Muscle layer of colon (tissue), 2 donors: ENCODE measurements around the gene FBLN1.
"Not testable (repeated sequence)": the region's sequence is repeated elsewhere in the genome, so short reads cannot be mapped to it uniquely, and the experiment has no call there.

Source experiments
- H3K27ac ChIP-seq: one replicate; pipeline ENCODE4 v1.7.0; 2013; ENCODE audit warnings: low read depth, mild to moderate bottlenecking, low read length, moderate library complexity
- H3K27me3 ChIP-seq, 2 donors: one replicate each; pipeline ENCODE4 v1.7.0; 2013; ENCODE audit warnings: low read length in 2 of 2, mild to moderate bottlenecking in 2 of 2; ENCODE audit not compliant: insufficient read depth in 2 of 2, control insufficient read depth in 1 of 2
- H3K36me3 ChIP-seq: one replicate; pipeline ENCODE4 v1.7.0; 2013; ENCODE audit warnings: mild to moderate bottlenecking, low read length; ENCODE audit not compliant: insufficient read depth
- H3K4me1 ChIP-seq: one replicate; pipeline ENCODE4 v1.7.0; 2013; ENCODE audit warnings: mild to moderate bottlenecking, low read length; ENCODE audit not compliant: insufficient read depth
- H3K4me3 ChIP-seq, 2 donors: one replicate each; pipeline ENCODE4 v1.7.0; 2013; ENCODE audit warnings: low read length in 2 of 2, low read depth in 1 of 2, mild to moderate bottlenecking in 1 of 2, moderate library complexity in 1 of 2
- H3K9ac ChIP-seq: one replicate; pipeline ENCODE4 v1.7.0; 2013; ENCODE audit warnings: low read length
- H3K9me3 ChIP-seq: one replicate; pipeline ENCODE4 v1.7.0; 2013; ENCODE audit warnings: mild to moderate bottlenecking, low read length
- donor health status: abdominal sarcoma.
- donor health status: Adenocarcinoma of cecum.

Gene FBLN1

DNA sequence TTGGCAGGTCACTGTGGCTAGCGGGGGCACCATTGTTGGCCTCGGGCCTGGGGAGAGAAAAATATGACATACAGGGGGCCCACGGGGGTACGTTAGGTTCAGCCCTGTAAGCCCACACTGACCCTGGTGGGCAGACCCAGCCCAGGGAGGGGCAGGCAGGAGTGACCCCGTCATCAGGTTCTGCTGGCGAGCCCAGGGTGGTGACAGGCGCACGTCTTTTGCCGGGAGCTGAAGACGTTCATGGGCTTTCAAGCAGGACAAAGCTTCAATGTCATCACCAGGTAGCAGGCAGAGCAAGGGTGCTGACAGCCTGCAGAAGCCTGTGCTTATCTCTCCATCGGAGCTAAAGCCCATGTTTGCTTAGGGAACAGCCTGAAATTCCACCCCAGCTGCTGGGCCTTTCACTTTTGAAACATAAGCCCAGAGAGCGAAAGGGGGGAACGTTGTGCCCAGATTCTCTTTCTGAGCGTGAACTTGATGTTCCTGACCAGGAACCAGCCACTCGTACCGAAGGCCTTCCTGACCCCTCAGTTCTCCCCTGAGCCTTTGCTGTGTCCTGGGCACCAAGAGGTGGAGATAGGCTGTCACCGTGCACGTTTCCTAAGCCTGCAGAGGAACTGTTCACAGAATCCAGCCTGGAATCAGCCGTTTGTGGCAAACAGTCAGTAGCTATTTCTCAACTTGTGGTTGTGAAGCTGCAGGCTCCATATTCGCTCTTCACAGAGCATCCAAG, 94.9 kb downstream of the FBLN1 start:
- Histone ChIP-seq H3K36me3 (no peaks in the 10 kb centered on the region), H3K4me1 (no peaks in the 10 kb centered on the region), H3K4me3 (no peak overlapping the region), H3K27me3 (no peaks in the 10 kb centered on the region), H3K9me3 (no peaks in the 10 kb centered on the region), H3K27ac (no peak overlapping the region), H3K9ac (no peak overlapping the region)

DNA sequence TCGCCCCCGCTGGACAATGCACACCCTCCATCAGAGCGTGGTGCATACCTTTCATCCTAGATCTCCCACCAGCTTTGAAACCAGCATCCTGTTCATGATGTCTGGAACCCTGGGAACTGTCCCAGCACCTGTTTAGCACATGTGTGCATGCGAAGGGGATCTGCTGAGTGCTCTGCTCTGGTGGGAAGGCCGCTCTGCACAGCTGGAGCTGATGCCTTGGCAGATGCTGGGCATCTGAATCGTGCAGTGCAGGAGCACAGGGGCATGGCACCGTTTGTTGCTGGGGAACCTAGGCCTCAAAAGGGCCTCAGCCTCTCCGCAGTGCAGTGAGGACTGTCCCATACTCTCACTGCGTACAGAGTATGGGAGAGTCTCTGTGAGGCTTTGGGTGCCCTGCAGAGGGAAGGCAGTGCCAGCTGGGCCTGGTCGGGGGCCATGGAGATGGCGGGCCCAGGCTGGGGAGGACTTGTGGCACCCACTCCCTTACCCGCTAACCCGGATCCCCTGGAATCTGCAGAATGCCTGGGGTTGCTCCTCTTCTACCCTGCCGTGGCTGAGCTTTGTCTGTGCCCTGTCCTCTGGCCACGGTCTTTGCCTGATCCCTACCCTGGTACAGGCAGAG, 96.0 kb downstream of the FBLN1 start:
- no peak overlapping the region for H3K27ac ChIP-seq

DNA sequence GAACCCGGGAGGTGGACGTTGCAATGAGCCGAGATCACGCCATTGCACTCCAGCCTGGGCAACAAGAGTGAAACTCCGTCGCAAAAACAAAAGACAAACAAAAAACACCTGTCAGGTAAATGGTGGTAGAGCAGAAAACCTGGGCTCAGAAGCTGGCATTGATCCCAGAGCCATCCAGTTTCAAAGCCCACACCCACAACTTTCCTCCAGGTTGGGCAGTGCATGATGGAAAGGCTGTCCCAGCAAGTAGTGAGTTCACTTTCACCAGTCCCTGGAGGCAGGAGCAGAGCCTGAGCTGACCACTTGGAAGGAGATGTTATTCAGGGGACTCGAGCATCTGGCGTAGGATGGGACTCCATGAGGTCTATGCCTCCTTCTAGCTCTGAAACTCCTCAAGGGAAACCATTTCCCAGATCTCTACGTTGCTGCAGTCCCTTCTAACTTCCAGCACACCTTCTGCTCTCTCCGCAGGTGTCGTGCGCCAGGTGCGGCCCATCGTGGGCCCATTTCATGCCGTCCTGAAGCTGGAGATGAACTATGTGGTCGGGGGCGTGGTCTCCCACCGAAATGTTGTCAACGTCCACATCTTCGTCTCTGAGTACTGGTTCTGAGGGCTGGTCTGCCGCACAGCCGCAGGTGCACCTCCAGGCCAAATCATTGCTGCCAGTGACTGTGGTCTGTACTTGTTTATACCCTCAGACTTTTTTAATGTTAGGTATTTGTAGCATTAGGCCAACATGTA, 97.3 kb downstream of the FBLN1 start:
- Histone ChIP-seq H3K27ac (no peak overlapping the region), H3K4me1 (no peaks in the 10 kb centered on the region), H3K4me3 (no peak overlapping the region), H3K27me3 (no peaks in the 10 kb centered on the region), H3K9ac (no peak overlapping the region), H3K36me3 (peaks cover 6% of the 10 kb centered on the region), H3K9me3 (no peaks in the 10 kb centered on the region)

More for the DNA sequence above, 96.0 kb downstream of the FBLN1 start:
- H3K9ac ChIP-seq, result no peak overlapping the region
- H3K36me3 ChIP-seq, result no peaks in the 10 kb centered on the region
- no peaks in the 10 kb centered on the region for H3K4me1 ChIP-seq
- H3K27me3 ChIP-seq, result no peaks in the 10 kb centered on the region
- H3K4me3 ChIP-seq, result no peak overlapping the region
- no peaks in the 10 kb centered on the region for H3K9me3 ChIP-seq

DNA sequence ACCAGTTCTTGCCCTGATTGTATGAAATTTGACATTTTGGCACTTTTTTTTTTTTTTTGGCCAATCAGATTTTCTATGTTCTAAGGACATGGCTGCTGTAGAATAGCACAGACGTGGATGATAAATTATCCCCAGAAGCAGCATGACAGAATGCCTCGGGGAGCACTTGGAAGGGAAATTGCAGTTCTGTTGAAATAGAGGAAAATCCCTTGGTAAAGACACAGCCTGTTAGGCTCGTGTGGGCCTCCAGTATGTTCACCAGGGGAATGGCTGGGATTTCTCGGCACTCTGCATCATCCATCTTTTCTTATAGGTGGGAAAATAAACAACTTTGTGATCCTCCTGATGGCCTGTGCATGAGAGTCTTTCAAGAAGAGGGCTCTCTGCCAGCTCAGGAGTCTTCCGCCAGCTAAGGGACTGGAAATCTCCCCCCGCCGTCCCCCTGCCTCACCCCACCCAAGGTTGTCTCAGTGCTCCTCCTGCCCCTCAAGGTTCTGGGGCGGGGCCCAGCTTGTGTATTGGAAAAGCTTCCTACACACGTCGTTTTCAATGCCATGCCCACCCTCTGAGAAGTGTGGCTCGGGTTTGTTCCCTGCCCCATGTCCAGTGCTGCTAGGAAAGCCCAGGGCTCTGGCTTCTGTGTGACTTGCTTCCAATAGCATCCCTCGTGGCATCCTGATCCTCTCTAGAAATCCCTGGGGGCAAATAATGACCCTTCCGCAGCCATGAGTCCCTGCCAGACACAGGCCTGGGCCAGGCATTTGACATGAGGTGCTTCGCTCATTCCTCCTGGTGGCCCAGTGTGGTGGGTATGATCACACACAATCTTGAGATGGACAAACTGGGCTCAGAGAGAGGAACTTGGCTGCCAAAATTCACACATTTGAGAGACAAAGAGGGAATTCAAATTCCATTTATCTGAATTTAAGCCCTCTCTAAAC, 98.4 kb downstream of the FBLN1 start:
- no peaks in the 10 kb centered on the region for H3K4me1 ChIP-seq

DNA sequence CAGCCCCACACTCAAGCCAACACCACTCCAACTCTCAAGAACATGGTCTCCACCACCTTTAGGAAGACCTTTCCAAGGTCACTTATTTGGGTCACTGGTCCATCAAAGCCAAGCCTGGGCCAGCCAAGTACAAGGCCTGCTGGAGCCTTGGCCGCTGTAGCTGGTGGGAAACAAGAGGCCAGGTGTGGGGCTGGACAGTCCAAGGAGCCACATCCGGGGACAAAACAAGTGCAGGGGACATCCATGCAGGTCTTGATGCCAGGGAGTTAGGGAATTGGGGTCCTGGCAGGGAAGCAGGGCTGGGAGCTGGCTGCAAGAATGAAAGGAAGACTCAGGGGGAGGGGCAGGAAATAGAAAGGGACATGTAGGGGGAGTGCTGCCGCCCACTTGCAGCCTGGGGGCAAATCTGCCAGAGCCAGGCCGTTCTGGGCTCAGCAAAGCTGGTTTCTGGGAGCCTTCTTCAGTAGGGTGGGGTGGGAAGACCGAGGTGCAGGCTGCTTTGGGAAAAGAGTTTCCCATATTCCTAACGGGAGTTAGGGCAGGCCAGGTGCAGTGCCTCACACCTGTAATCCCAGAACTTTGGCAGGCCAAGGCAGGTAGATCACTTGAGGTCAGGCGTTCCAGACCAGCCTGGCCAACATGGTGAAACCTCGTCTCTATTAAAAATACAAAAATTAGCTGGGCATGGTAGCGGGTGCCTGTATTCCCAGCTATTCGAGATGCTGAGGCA, 99.5 kb downstream of the FBLN1 start:
- no peak overlapping the region for H3K4me3 ChIP-seq
- no peaks in the 10 kb centered on the region for H3K4me1 ChIP-seq
- peaks cover 6% of the 10 kb centered on the region for H3K36me3 ChIP-seq
- H3K27me3 ChIP-seq, result no peaks in the 10 kb centered on the region
- H3K9ac ChIP-seq, result no peak overlapping the region
- no peak overlapping the region for H3K27ac ChIP-seq
- no peaks in the 10 kb centered on the region for H3K9me3 ChIP-seq

More for the DNA sequence above, 98.4 kb downstream of the FBLN1 start:
- Histone ChIP-seq H3K27ac (no peak overlapping the region), H3K27me3 (no peaks in the 10 kb centered on the region), H3K9me3 (no peaks in the 10 kb centered on the region), H3K4me3 (no peak overlapping the region), H3K36me3 (peaks cover 6% of the 10 kb centered on the region), H3K9ac (no peak overlapping the region)

DNA sequence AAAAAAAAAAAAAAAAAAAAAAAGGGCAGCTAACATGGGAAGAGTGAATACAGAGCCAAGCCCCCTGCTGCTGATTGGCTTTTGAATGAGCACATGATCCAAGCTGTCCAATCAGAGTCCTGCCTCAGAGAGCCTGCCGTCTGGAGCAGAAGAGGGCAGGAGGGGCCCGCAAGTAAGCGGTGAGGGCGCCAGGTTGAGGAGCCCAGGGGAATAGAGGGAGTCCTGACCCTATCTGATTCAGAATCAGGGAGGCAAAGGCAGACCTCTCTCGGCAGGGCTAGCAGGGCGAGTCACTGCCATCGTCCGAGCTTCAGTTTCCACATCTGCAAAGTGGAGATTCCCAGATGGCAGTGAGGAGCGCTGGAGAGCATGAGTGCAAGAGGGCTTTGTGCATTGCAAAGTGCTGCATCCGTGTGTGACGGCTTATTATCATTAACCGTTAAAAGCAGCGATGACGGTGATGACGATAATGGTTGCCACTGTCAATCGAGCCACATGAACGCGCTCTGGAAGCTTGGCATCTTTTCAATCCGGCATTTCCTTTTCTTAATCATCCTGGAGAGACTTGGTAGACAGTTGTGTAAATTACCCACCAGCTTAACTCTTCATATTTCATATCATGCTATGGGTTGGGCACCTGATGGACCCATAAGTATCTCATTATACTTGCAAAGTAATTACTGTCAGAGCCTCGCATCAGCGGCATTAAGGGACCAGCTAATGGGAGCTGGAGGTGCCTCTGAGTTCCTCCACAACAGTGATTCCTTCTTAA, 100.3 kb downstream of the FBLN1 start:
- H3K36me3 ChIP-seq, result peaks cover 6% of the 10 kb centered on the region
- no peaks in the 10 kb centered on the region for H3K9me3 ChIP-seq
- H3K27ac ChIP-seq, result no peak overlapping the region
- no peaks in the 10 kb centered on the region for H3K4me1 ChIP-seq
- H3K27me3 ChIP-seq, result no peaks in the 10 kb centered on the region
- H3K9ac ChIP-seq, result no peak overlapping the region
- no peak overlapping the region for H3K4me3 ChIP-seq

DNA sequence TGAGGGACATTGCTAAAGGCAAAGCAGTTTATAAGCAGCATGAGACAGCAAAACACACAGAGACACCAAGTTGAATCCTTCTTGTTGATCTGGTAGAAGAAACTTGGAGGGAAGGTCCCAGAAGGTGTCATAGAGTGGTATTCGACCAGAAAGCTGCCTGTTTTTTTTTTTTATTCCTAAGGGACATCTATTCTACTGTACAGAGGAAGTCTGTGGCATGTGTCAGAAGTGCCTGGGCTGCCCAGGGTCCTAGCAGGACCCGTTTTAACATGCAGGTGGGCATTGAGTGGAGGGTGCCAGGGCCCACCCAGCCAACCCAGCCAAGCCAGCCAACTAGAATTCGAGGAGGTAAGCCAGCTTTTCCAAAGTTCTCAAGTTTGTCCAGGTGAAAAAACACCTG, 100.9 kb downstream of the FBLN1 start:
- Histone ChIP-seq H3K9me3 (no peaks in the 10 kb centered on the region), H3K27ac (no peak overlapping the region), H3K36me3 (peaks cover 6% of the 10 kb centered on the region), H3K4me3 (no peak overlapping the region), H3K27me3 (no peaks in the 10 kb centered on the region), H3K9ac (no peak overlapping the region), H3K4me1 (no peaks in the 10 kb centered on the region)

DNA sequence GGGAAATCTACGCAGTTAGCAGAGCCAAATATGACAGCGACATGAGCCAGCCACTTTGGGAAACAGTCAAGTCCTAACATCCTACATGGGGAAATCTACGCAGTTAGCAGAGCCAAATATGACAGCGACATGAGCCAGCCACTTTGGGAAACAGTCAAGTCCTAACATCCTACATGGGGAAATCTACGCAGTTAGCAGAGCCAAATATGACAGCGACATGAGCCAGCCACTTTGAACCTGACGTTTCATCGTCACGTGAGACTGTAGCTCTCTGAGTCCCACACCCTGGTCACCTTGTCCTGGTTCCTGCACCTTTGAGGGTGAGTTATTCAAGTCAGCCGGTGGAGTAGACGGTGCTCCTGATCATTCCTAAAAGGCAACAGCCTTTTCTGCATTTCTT, 105.4 kb downstream of the FBLN1 start:
- not testable (repeated sequence) for H3K9ac ChIP-seq, H3K9me3 ChIP-seq, H3K27me3 ChIP-seq, H3K36me3 ChIP-seq, H3K27ac ChIP-seq, H3K4me3 ChIP-seq, H3K4me1 ChIP-seq

DNA sequence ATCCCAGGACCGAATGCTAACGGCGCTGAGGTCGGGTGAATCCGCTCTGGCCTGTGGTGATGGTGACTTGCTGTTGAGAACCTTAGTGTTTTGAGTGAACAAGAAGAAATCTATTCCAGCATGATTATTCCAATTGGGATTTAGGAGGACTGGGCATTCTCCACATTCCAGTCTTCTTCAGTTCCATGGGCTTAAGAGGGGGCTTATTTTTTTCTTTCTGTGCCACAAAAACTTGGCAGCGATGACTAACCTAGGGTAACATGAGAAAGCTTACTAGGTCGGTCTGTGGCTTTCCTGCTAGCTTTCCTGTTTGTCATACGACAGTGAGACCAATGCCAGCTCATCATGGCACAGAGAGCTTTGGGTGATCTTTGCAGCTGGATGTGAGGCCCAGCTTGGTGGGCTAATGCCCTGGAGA, 106.1 kb downstream of the FBLN1 start:
- peaks cover 6% of the 10 kb centered on the region for H3K36me3 ChIP-seq
- H3K9ac ChIP-seq, result no peak overlapping the region
- no peak overlapping the region for H3K27ac ChIP-seq
- H3K4me3 ChIP-seq, result no peak overlapping the region
- H3K4me1 ChIP-seq, result no peaks in the 10 kb centered on the region
- H3K27me3 ChIP-seq, result no peaks in the 10 kb centered on the region
- H3K9me3 ChIP-seq, result no peaks in the 10 kb centered on the region

DNA sequence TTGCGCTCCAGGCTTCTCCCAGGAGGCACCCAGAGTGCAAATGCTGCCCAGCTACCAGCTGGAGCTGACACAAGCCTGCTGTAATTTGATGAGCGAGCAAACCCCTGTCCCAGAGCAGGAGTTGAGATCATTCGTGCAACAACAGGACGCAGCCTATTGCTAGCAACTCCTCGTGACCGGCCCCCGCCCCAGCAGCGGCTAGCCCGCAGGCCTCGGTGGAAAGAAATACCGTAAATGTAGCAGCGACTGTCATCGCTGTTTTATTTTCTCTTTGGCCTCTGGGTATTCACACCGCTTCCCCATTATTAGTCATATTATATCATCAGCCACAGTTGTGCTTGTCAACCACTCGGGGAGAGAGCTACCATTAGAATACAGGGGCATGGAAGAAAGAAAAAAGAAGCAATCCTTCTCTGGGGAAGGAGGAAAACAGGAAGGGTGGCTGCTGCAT, 109.8 kb downstream of the FBLN1 start:
- Histone ChIP-seq H3K4me3 (no peak overlapping the region), H3K9ac (no peak overlapping the region), H3K27me3 (no peaks in the 10 kb centered on the region), H3K4me1 (no peaks in the 10 kb centered on the region), H3K36me3 (no peaks in the 10 kb centered on the region), H3K9me3 (no peaks in the 10 kb centered on the region), H3K27ac (no peak overlapping the region)
